Activated CD8-positive, alpha-beta T cell treated with anti-CD3 and anti-CD28 coated beads for 36 hours (primary cell): ENCODE data around the gene ZBTB38. TPM values are rescaled to one million over a fixed set of nuclear protein-coding genes. Genes with fewer than 3 reads are reported as not detected.

Experiments
- ATAC-seq: fragments of 200-7000 bp; cut with Tn5 transposase; one replicate; pipeline ENCODE4 v1.10.0; 2021; ENCODE audit warnings: mild to moderate bottlenecking, moderate library complexity
- CTCF ChIA-PET: fragments of 350-600 bp; sonication (Branson Sonifier 250); formaldehyde crosslinking; loops from one replicate; lab custom pipeline; 2021; ENCODE audit warnings: antibody characterized with exemption; lab: Charles Lee
- POLR2A ChIA-PET: fragments of 350-600 bp; sonication (Branson Sonifier 250); formaldehyde crosslinking; loops from one replicate; lab custom pipeline; 2021; ENCODE audit warnings: antibody characterized with exemption; lab: Charles Lee
- DNase-seq: peaks from one replicate; pipeline ENCODE4 v3.0.0-alpha.2; 2020
- H3K27ac Mint-ChIP-seq: one replicate; pipeline ENCODE4 v1.8.0; 2021; ENCODE audit warnings: mild to moderate bottlenecking, mixed read lengths
- H3K27me3 Mint-ChIP-seq: one replicate; pipeline ENCODE4 v1.8.0; 2021; ENCODE audit warnings: mixed read lengths
- H3K36me3 Mint-ChIP-seq: one replicate; pipeline ENCODE4 v1.8.0; 2021; ENCODE audit warnings: low read depth, mixed read lengths
- H3K4me1 Mint-ChIP-seq: one replicate; pipeline ENCODE4 v1.8.0; 2021; ENCODE audit warnings: low read depth, mixed read lengths
- H3K4me3 Mint-ChIP-seq: one replicate; pipeline ENCODE4 v1.8.0; 2021; ENCODE audit warnings: mild to moderate bottlenecking, moderate library complexity, mixed read lengths
- H3K9me3 Mint-ChIP-seq: one replicate; pipeline ENCODE4 v1.8.0; 2021; ENCODE audit warnings: mixed read lengths
- intact Hi-C: fragments of 100-400 bp; cut with micrococcal nuclease; formaldehyde crosslinking; loops from one replicate; pipeline ENCODE4 v1.10.0; 2022
- total RNA-seq, 2 experiments: library from RNA; stranded (reverse); gene quantifications; one replicate each; pipeline ENCODE4 v1.2.3, GENCODE V29; 2021
- TF ChIP-seq, protein P1 (sequence below): fragments of 200-600 bp; IDR thresholded peaks from one replicate; pipeline ENCODE4 v1.8.0; 2022; ENCODE audit warnings: antibody characterized with exemption, mild to moderate bottlenecking

ZBTB38 gene
- total RNA-seq, 2 experiments from 2014 or later: 20.4 to 21.2 TPM

DNA sequence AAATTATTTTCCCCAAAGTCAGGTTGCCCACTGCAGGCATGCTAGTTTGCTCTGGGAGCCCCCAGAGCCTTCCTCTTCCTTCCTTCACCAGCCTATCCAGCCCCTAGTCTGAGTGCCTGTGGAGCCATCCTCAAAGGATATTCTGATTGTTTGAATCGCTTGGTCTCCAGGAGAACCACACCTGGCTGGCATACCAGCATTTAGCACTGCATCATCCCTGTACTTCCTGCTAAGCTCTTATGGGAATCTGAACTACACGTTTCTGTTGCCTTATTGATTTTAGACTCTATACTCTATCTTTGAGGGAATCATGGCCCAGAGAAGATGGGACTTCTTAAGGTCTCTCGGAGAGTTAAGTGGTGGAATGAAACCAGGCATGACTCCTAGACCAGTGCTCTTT is 26.3 kb downstream of the ZBTB38 start:
- Mint-ChIP-seq H3K27ac (no peak overlapping the region), H3K9me3 (peaks cover 4% of the 10 kb centered on the region), H3K4me3 (no peak overlapping the region), H3K4me1 (peaks cover 18% of the 10 kb centered on the region), H3K27me3 (no peaks in the 10 kb centered on the region), H3K36me3 (no peaks in the 10 kb centered on the region)
- ChIA-PET CTCF (interaction anchor here (1.1 kb wide), 1 partner anchor 12 kb away, joined by 3 read pairs; no protein-coding TSS in a partner anchor), POLR2A (no interaction called here)
- ATAC-seq: no peak
- DNase-seq: no peak
- TF ChIP-seq, protein P1, sequence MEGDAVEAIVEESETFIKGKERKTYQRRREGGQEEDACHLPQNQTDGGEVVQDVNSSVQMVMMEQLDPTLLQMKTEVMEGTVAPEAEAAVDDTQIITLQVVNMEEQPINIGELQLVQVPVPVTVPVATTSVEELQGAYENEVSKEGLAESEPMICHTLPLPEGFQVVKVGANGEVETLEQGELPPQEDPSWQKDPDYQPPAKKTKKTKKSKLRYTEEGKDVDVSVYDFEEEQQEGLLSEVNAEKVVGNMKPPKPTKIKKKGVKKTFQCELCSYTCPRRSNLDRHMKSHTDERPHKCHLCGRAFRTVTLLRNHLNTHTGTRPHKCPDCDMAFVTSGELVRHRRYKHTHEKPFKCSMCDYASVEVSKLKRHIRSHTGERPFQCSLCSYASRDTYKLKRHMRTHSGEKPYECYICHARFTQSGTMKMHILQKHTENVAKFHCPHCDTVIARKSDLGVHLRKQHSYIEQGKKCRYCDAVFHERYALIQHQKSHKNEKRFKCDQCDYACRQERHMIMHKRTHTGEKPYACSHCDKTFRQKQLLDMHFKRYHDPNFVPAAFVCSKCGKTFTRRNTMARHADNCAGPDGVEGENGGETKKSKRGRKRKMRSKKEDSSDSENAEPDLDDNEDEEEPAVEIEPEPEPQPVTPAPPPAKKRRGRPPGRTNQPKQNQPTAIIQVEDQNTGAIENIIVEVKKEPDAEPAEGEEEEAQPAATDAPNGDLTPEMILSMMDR: no peak
- intact Hi-C loops: no loop called here

DNA sequence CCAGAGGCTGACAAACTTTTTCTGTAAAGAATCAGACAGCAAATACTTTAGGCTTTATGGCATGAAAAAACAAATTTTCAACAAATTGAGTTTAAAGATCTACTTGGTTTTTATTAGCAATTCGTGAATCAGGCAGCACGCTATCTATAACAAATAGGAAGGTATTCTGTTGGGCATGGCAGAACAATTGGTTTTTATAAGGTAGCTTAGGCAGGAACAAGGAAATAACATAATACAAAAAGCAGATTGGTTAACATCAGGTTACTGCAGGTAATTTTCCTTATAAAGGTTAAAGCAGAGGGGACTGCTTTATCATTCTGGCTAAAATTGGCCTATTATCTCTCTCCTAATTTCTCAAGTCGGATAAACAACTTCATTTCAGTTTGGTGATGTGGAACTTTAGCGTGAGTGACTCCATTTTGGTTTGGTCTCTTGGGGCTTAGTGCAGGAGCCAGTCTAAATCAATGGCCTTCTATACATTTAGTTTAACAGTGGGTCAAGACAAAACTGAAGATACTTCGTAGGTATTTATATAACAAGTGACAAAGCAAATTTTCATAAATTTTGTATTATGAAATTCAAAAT is 26.8 kb downstream of the ZBTB38 start:
- no peak for ATAC-seq
- Mint-ChIP-seq H3K9me3 (peaks cover 4% of the 10 kb centered on the region), H3K27me3 (no peaks in the 10 kb centered on the region), H3K4me1 (peaks cover 22% of the 10 kb centered on the region), H3K27ac (no peak overlapping the region), H3K4me3 (no peak overlapping the region), H3K36me3 (no peaks in the 10 kb centered on the region)
- ChIA-PET CTCF (interaction anchor here (1.1 kb wide), 1 partner anchor 12 kb away, joined by 3 read pairs; no protein-coding TSS in a partner anchor), POLR2A (no interaction called here)
- intact Hi-C loops: no loop called here
- TF ChIP-seq, protein P1: no peak
- no peak for DNase-seq

DNA sequence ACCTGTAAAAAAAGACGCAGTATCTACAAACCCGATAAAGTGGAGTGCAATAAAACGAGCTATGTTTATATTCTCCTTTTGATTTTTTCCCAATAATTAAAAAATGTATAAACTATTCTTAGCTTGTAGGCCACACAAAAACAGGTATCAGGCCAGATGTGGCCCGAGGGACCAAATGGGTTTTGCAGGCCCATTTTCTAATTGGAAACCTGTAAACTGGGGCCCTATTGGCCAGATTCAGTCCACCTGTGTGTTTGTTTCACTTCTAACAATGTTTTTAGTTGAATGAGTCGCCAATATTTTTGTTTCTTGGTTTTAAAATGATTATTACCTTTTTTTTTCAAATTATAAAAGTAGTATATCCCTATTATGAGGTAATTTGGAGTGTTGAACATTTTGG is 29.7 kb downstream of the ZBTB38 start:
- no peaks in the 10 kb centered on the region for H3K27me3 Mint-ChIP-seq
- DNase-seq (no peak), ATAC-seq (no peak)
- POLR2A ChIA-PET: interaction anchor here (0.6 to 1.0 kb wide), 3 partner anchors 89 to 630 kb away, joined by 3 to 5 read pairs (median 3); partner anchors contain the start of gene RASA2
- peaks cover 28% of the 10 kb centered on the region for H3K4me1 Mint-ChIP-seq
- no peak overlapping the region for H3K4me3 Mint-ChIP-seq
- TF ChIP-seq, protein P1: no peak
- CTCF ChIA-PET: interaction anchor here (1.3 to 1.8 kb wide), 3 partner anchors 12 to 94 kb away, joined by 3 to 5 read pairs (median 5); no protein-coding TSS in a partner anchor
- peaks cover 4% of the 10 kb centered on the region for H3K9me3 Mint-ChIP-seq
- intact Hi-C loops: no loop called here
- no peak overlapping the region for H3K27ac Mint-ChIP-seq
- H3K36me3 Mint-ChIP-seq: no peaks in the 10 kb centered on the region

DNA sequence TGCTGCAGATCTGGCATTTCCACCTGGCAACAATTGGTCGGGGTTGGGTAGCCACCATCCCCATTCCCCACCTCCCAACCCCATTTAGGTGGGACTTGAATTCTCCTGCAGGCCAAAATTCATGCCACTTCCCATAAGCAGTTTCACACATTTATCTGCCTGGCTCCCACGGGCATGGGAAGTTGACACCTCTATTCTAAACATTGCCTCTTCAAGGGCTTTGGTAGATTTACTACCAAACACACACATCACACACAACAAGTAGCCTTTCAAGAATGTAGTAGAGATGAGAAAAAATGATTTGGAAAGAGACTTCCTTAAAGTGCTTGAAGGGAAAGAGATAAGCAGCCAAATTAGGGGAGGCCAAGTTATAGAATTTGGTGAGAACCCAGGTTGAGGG is 30.9 kb downstream of the ZBTB38 start:
- Mint-ChIP-seq H3K4me1 (peaks cover 37% of the 10 kb centered on the region), H3K27me3 (no peaks in the 10 kb centered on the region), H3K27ac (peak overlapping the region; percentile 41), H3K36me3 (peaks cover 5% of the 10 kb centered on the region), H3K9me3 (peaks cover 4% of the 10 kb centered on the region), H3K4me3 (no peak overlapping the region)
- ChIA-PET POLR2A (no interaction called here), CTCF (no interaction called here)
- ATAC-seq (no peak), DNase-seq (no peak)
- intact Hi-C loops: no loop called here
- TF ChIP-seq, protein P1: no peak
